GM23338 (cell line): ENCODE data around the gene NCR3LG1. TPM values are rescaled to one million over a fixed set of nuclear protein-coding genes. Genes with fewer than 3 reads are reported as not detected.

Experiments used
- ATAC-seq: fragments of 200-7000 bp; cut with Tn5 transposase; 3 replicates; pipeline ENCODE4 v1.9.1; 2020
- DNase-seq: peaks from one replicate; pipeline ENCODE4 v3.0.0-alpha.2; 2015; ENCODE audit warnings: low spot score
- H2AFZ ChIP-seq: fragments of 200-600 bp; sonication (generic); 2 replicates; pipeline ENCODE4 v1.8.0; 2016; ENCODE audit warnings: antibody characterized with exemption, mild to moderate bottlenecking, moderate library complexity
- H3F3A ChIP-seq: fragments of 200-600 bp; sonication (generic); replicated peaks from 2 replicates; pipeline ENCODE4 v1.8.0; 2017; ENCODE audit warnings: antibody characterized with exemption, mixed run types, low read depth
- H3K27ac ChIP-seq: fragments of 200-600 bp; sonication (generic); 2 replicates; pipeline ENCODE4 v1.6.1; 2016; ENCODE audit warnings: low read depth
- H3K27me3 ChIP-seq: fragments of 200-600 bp; sonication (generic); 2 replicates; pipeline ENCODE4 v1.8.0; 2016; ENCODE audit warnings: mild to moderate bottlenecking, mixed run types, moderate library complexity; ENCODE audit not compliant: insufficient read depth
- H3K36me3 ChIP-seq: fragments of 200-600 bp; sonication (generic); 2 replicates; pipeline ENCODE4 v1.8.0; 2016; ENCODE audit warnings: mild to moderate bottlenecking; ENCODE audit not compliant: insufficient read depth
- H3K4me1 ChIP-seq: fragments of 200-600 bp; sonication (generic); 2 replicates; pipeline ENCODE4 v1.8.0; 2016; ENCODE audit warnings: mild to moderate bottlenecking, moderate library complexity; ENCODE audit not compliant: insufficient read depth
- H3K4me2 ChIP-seq: fragments of 200-600 bp; sonication (generic); 2 replicates; pipeline ENCODE4 v1.7.1; 2017; ENCODE audit warnings: mixed run types
- H3K4me3 ChIP-seq: fragments of 200-600 bp; sonication (generic); 2 replicates; pipeline ENCODE4 v1.6.1; 2016; ENCODE audit warnings: mixed run types
- H3K79me2 ChIP-seq: fragments of 200-600 bp; sonication (generic); replicated peaks from 2 replicates; pipeline ENCODE4 v1.8.0; 2017; ENCODE audit warnings: mild to moderate bottlenecking; ENCODE audit not compliant: insufficient read depth
- H3K9me2 ChIP-seq: fragments of 200-600 bp; sonication (generic); 2 replicates; pipeline ENCODE4 v1.8.0; 2017; ENCODE audit not compliant: insufficient read depth
- H4K20me1 ChIP-seq: fragments of 200-600 bp; sonication (generic); replicated peaks from 2 replicates; pipeline ENCODE4 v1.8.0; 2017; ENCODE audit warnings: mild to moderate bottlenecking; ENCODE audit not compliant: insufficient read depth
- H3K27ac Mint-ChIP-seq: 2 replicates; pipeline ENCODE4 v1.8.0; 2020; ENCODE audit warnings: inconsistent platforms, mild to moderate bottlenecking, moderate library complexity, mixed read lengths
- H3K27me3 Mint-ChIP-seq: 3 replicates; pipeline ENCODE4 v1.8.0; 2022; ENCODE audit warnings: low read depth, mild to moderate bottlenecking, moderate library complexity, mixed read lengths, inconsistent platforms; ENCODE audit not compliant: insufficient read depth, poor library complexity
- H3K36me3 Mint-ChIP-seq: 3 replicates; pipeline ENCODE4 v1.8.0; 2021; ENCODE audit warnings: low read depth, mild to moderate bottlenecking, inconsistent platforms, moderate library complexity, mixed read lengths
- H3K4me1 Mint-ChIP-seq: 3 replicates; pipeline ENCODE4 v1.8.0; 2020; ENCODE audit warnings: mild to moderate bottlenecking, inconsistent platforms, mixed read lengths
- H3K4me3 Mint-ChIP-seq: 3 replicates; pipeline ENCODE4 v1.8.0; 2021; ENCODE audit warnings: moderate library complexity, mild to moderate bottlenecking, inconsistent platforms, mixed read lengths
- H3K9me3 Mint-ChIP-seq: 3 replicates; pipeline ENCODE4 v1.8.0; 2020; ENCODE audit warnings: moderate library complexity, mild to moderate bottlenecking, inconsistent platforms, mixed read lengths
- CREB1 ChIP-seq: fragments of 250-450 bp; sonication (Bioruptor Pico); IDR thresholded peaks from 2 replicates; pipeline ENCODE4 v1.5.0; 2020; ENCODE audit warnings: low read depth, mild to moderate bottlenecking, moderate library complexity
- CTCF ChIP-seq, 2 experiments: fragments of 200-600 bp in 1 of 2; sonication (generic) in 1 of 2; conservative IDR thresholded peaks; 2 replicates each; pipeline versions ENCODE4 v1.5.1 to v1.6.1; 2016 to 2017; ENCODE audit warnings: antibody characterized with exemption in 2 of 2, low read depth in 2 of 2, mild to moderate bottlenecking in 2 of 2, moderate library complexity in 1 of 2
- ETS1 ChIP-seq: IDR thresholded peaks from 2 replicates; pipeline ENCODE4 v1.6.1; 2016; ENCODE audit warnings: antibody characterized with exemption
- EZH2 ChIP-seq: fragments of 200-600 bp; sonication (generic); IDR thresholded peaks from one replicate; pipeline ENCODE4 v1.8.0; 2017; ENCODE audit warnings: antibody characterized with exemption, mild to moderate bottlenecking, low read depth; ENCODE audit not compliant: unreplicated experiment
- EZH2phosphoT487 ChIP-seq: fragments of 200-600 bp; sonication (generic); IDR thresholded peaks from one replicate; pipeline ENCODE4 v1.8.1; 2018; ENCODE audit warnings: antibody characterized with exemption; ENCODE audit not compliant: unreplicated experiment
- JUNB ChIP-seq: IDR thresholded peaks from one replicate; pipeline ENCODE4 v1.6.1; 2016; ENCODE audit warnings: antibody characterized with exemption; ENCODE audit not compliant: unreplicated experiment
- NANOG ChIP-seq: IDR thresholded peaks from 2 replicates; pipeline ENCODE4 v1.6.1; 2016; ENCODE audit warnings: antibody characterized with exemption, borderline replicate concordance
- POLR2AphosphoS5 ChIP-seq: IDR thresholded peaks from 2 replicates; pipeline ENCODE4 v1.6.1; 2016; ENCODE audit warnings: antibody characterized with exemption, low read depth
- REST ChIP-seq: IDR thresholded peaks from one replicate; pipeline ENCODE4 v1.6.1; 2018; ENCODE audit warnings: antibody characterized with exemption; ENCODE audit not compliant: unreplicated experiment
- STAT1 ChIP-seq: IDR thresholded peaks from one replicate; pipeline ENCODE4 v1.6.1; 2016; ENCODE audit warnings: antibody characterized with exemption; ENCODE audit not compliant: unreplicated experiment
- ZNF114 ChIP-seq: fragments of 250-450 bp; sonication (Bioruptor Pico); IDR thresholded peaks from 2 replicates; pipeline ENCODE4 v1.5.0; 2020; ENCODE audit warnings: mild to moderate bottlenecking, moderate library complexity
- ZNF331 ChIP-seq: fragments of 250-450 bp; sonication (Bioruptor Pico); IDR thresholded peaks from 2 replicates; pipeline ENCODE4 v1.5.0; 2020; ENCODE audit warnings: low read depth, mild to moderate bottlenecking, moderate library complexity
- ZNF462 ChIP-seq: fragments of 250-450 bp; sonication (Bioruptor Pico); IDR thresholded peaks from 2 replicates; pipeline ENCODE4 v1.5.0; 2020; ENCODE audit warnings: mild to moderate bottlenecking, moderate library complexity
- polyA plus RNA-seq: library from polyadenylated mRNA; unstranded; fragments of >200 nt; fragmentation: Nextera tagmentation; extraction: Ambion mirVana; gene quantifications from 2 replicates; pipeline ENCODE4 v1.2.1, GENCODE V29; 2016
- total RNA-seq: library from RNA; depleted of rRNA; stranded (reverse); fragments of >200 nt; shearing (Covaris generic); gene quantifications from 2 replicates; pipeline ENCODE4 v1.2.3, GENCODE V29; 2014

Gene NCR3LG1
- total and polyA plus RNA-seq, 2 experiments from 2014 or later = 0.15 to 1.9 TPM

GRCh38 chr11:17401841-17402240, 50.2 kb downstream of the NCR3LG1 start:
- Histone ChIP-seq H3K36me3 (no peaks in the 10 kb centered on the region), H3K4me2 (no peak overlapping the region), H3K4me3 (no peak overlapping the region), H3K4me1 (no peaks in the 10 kb centered on the region), H3K79me2 (no peaks in the 10 kb centered on the region), H3K27ac (no peak overlapping the region), H3K9me2 (no peaks in the 10 kb centered on the region), H3F3A (no peaks in the 10 kb centered on the region), H2AFZ (no peak overlapping the region), H4K20me1 (no peaks in the 10 kb centered on the region), H3K27me3 (no peaks in the 10 kb centered on the region)
- Mint-ChIP-seq H3K27me3 (peaks cover 4% of the 10 kb centered on the region), H3K36me3 (no peaks in the 10 kb centered on the region), H3K9me3 (no peaks in the 10 kb centered on the region), H3K4me1 (peaks cover 7% of the 10 kb centered on the region; the same call in 1 of the 3 replicates), H3K4me3 (no peak overlapping the region), H3K27ac (no peak overlapping the region)
- no peak for ATAC-seq
- TF ChIP-seq NANOG (no peak), ETS1 (no peak), CTCF (conservative IDR thresholded peaks at IDR 0.05; ENCODE audit: low read depth in 2 of 2) (no peak), EZH2 (no peak), ZNF114 (no peak), EZH2phosphoT487 (no peak), ZNF331 (CRISPR knock-in tag) (no peak), POLR2AphosphoS5 (no peak), CREB1 (CRISPR knock-in tag) (no peak), ZNF462 (CRISPR knock-in tag) (no peak), JUNB (no peak), STAT1 (no peak), REST (no peak)
- no peak for DNase-seq
